GM23338 (cell line): ENCODE measurements around the gene CSF2.

Experiments
- EZH2 ChIP-seq: fragments of 200-600 bp; sonication (generic); IDR thresholded peaks from one replicate; pipeline ENCODE4 v1.8.0; 2017; ENCODE audit warnings: antibody characterized with exemption, mild to moderate bottlenecking, low read depth; ENCODE audit not compliant: unreplicated experiment
- JUNB ChIP-seq: IDR thresholded peaks from one replicate; pipeline ENCODE4 v1.6.1; 2016; ENCODE audit warnings: antibody characterized with exemption; ENCODE audit not compliant: unreplicated experiment
- TF ChIP-seq, protein P1 (sequence below), 2 experiments: fragments of 200-600 bp in 1 of 2; sonication (generic) in 1 of 2; conservative IDR thresholded peaks; 2 replicates each; pipeline versions ENCODE4 v1.5.1 to v1.6.1; 2016 to 2017; ENCODE audit warnings: antibody characterized with exemption in 2 of 2, low read depth in 2 of 2, mild to moderate bottlenecking in 2 of 2, moderate library complexity in 1 of 2
- TF ChIP-seq, protein P2 (sequence below): IDR thresholded peaks from one replicate; pipeline ENCODE4 v1.6.1; 2018; ENCODE audit warnings: antibody characterized with exemption; ENCODE audit not compliant: unreplicated experiment

DNA sequence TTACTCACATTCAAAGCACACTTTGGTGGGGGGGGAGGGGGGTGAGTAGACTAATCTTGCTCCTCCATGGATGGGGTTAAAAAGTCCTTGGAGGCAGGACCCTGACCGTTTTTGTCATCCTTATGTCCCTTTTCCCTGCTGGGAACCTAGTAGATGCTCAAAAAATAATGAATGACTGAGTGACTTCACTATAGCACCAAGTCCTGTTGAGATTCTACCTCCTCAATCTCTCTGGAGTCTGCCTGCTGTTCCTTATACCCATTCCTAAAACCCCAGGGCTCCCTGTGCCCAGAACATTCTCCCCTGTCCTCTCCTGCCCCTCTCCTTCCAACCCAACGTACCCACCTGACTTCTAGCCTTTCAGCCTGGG, 2.3 kb upstream of the CSF2 start:
- TF ChIP-seq, protein P1, sequence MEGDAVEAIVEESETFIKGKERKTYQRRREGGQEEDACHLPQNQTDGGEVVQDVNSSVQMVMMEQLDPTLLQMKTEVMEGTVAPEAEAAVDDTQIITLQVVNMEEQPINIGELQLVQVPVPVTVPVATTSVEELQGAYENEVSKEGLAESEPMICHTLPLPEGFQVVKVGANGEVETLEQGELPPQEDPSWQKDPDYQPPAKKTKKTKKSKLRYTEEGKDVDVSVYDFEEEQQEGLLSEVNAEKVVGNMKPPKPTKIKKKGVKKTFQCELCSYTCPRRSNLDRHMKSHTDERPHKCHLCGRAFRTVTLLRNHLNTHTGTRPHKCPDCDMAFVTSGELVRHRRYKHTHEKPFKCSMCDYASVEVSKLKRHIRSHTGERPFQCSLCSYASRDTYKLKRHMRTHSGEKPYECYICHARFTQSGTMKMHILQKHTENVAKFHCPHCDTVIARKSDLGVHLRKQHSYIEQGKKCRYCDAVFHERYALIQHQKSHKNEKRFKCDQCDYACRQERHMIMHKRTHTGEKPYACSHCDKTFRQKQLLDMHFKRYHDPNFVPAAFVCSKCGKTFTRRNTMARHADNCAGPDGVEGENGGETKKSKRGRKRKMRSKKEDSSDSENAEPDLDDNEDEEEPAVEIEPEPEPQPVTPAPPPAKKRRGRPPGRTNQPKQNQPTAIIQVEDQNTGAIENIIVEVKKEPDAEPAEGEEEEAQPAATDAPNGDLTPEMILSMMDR (conservative IDR thresholded peaks at IDR 0.05; ENCODE audit: low read depth in 2 of 2), result no peak
- TF ChIP-seq, protein P2, sequence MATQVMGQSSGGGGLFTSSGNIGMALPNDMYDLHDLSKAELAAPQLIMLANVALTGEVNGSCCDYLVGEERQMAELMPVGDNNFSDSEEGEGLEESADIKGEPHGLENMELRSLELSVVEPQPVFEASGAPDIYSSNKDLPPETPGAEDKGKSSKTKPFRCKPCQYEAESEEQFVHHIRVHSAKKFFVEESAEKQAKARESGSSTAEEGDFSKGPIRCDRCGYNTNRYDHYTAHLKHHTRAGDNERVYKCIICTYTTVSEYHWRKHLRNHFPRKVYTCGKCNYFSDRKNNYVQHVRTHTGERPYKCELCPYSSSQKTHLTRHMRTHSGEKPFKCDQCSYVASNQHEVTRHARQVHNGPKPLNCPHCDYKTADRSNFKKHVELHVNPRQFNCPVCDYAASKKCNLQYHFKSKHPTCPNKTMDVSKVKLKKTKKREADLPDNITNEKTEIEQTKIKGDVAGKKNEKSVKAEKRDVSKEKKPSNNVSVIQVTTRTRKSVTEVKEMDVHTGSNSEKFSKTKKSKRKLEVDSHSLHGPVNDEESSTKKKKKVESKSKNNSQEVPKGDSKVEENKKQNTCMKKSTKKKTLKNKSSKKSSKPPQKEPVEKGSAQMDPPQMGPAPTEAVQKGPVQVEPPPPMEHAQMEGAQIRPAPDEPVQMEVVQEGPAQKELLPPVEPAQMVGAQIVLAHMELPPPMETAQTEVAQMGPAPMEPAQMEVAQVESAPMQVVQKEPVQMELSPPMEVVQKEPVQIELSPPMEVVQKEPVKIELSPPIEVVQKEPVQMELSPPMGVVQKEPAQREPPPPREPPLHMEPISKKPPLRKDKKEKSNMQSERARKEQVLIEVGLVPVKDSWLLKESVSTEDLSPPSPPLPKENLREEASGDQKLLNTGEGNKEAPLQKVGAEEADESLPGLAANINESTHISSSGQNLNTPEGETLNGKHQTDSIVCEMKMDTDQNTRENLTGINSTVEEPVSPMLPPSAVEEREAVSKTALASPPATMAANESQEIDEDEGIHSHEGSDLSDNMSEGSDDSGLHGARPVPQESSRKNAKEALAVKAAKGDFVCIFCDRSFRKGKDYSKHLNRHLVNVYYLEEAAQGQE, result no peak
- TF ChIP-seq JUNB, result no peak
- TF ChIP-seq EZH2, result no peak
